BJ (cell line): Measurements from ENCODE around the gene FGD5. TPM values are rescaled to one million over a fixed set of nuclear protein-coding genes. Genes with fewer than 3 reads are reported as not detected.

ENCODE experiments used
- CTCF ChIA-PET: fragments of 350-600 bp; formaldehyde crosslinking; extraction: SDS; loops from one replicate; lab custom pipeline; 2021; ENCODE audit warnings: antibody characterized with exemption, inconsistent platforms; lab: Yijun Ruan, JAX
- POLR2A ChIA-PET: fragments of 300-600 bp; sonication (Branson Sonifier 250); formaldehyde crosslinking; extraction: SDS; loops from one replicate; lab custom pipeline; 2021; ENCODE audit warnings: antibody characterized with exemption; lab: Charles Lee
- DNase-seq: peaks from one replicate; pipeline ENCODE4 v3.0.0-alpha.2; 2011; ENCODE audit warnings: low read depth
- H3K27me3 ChIP-seq: 2 replicates; pipeline ENCODE4 v1.6.0; 2011; ENCODE audit warnings: low read length; ENCODE audit not compliant: control insufficient read depth, insufficient read depth
- H3K36me3 ChIP-seq: 2 replicates; pipeline ENCODE4 v1.5.1; 2011; ENCODE audit warnings: low read length; ENCODE audit not compliant: control insufficient read depth, insufficient read depth
- H3K4me3 ChIP-seq: 2 replicates; pipeline ENCODE4 v1.5.1; 2011; ENCODE audit warnings: low read depth, mild to moderate bottlenecking, control low read depth, low read length
- CTCF ChIP-seq: IDR thresholded peaks from 2 replicates; pipeline ENCODE4 v1.5.1; 2011; ENCODE audit warnings: low read depth, mild to moderate bottlenecking, control low read depth, inconsistent platforms, low read length, moderate library complexity; ENCODE audit not compliant: insufficient read depth
- polyA plus RNA-seq: library from polyadenylated mRNA; depleted of rRNA; stranded (reverse); fragments of >200 nt; gene quantifications from 2 replicates; pipeline ENCODE4 v1.2.3, GENCODE V29; 2011

Gene FGD5
- polyA plus RNA-seq, 1 experiment = not detected

- no peaks in the 10 kb centered on the region for H3K36me3 ChIP-seq
- H3K4me3 ChIP-seq = no peak overlapping the region
- peaks cover 1% of the 10 kb centered on the region for H3K27me3 ChIP-seq
- ChIA-PET POLR2A (no interaction called here), CTCF (interaction anchor here (1.2 kb wide), 1 partner anchor 290 kb away, joined by 3 read pairs; no protein-coding TSS in a partner anchor)
- DNase-seq = no peak
- TF ChIP-seq CTCF = no peak
Observed at GRCh38 chr3:14799146-14799545, 19.6 kb upstream of the FGD5 start.

GRCh38 chr3:14801031-14801430 is 17.7 kb upstream of the FGD5 start:
- H3K27me3 ChIP-seq = peaks cover 1% of the 10 kb centered on the region
- no peak for TF ChIP-seq CTCF
- ChIA-PET POLR2A (no interaction called here), CTCF (no interaction called here)
- H3K4me3 ChIP-seq = no peak overlapping the region
- no peak for DNase-seq
- no peaks in the 10 kb centered on the region for H3K36me3 ChIP-seq

GRCh38 chr3:14801668-14802380 is 16.9 kb upstream of the FGD5 start:
- ChIA-PET CTCF (no interaction called here), POLR2A (no interaction called here)

GRCh38 chr3:14802381-14802731 is 16.4 kb upstream of the FGD5 start:
- POLR2A ChIA-PET = no interaction called here
- DNase-seq = no peak
- CTCF ChIA-PET = no interaction called here
- TF ChIP-seq CTCF = no peak
- H3K36me3 ChIP-seq = no peaks in the 10 kb centered on the region
- H3K27me3 ChIP-seq = peaks cover 2% of the 10 kb centered on the region
- no peak overlapping the region for H3K4me3 ChIP-seq

More at GRCh38 chr3:14801668-14802380, 16.9 kb upstream of the FGD5 start:
- Histone ChIP-seq H3K4me3 (no peak overlapping the region), H3K27me3 (peaks cover 2% of the 10 kb centered on the region), H3K36me3 (no peaks in the 10 kb centered on the region)
- no peak for TF ChIP-seq CTCF
- no peak for DNase-seq

- TF ChIP-seq CTCF = no peak
- Histone ChIP-seq H3K27me3 (peaks cover 2% of the 10 kb centered on the region), H3K4me3 (no peak overlapping the region), H3K36me3 (no peaks in the 10 kb centered on the region)
- ChIA-PET CTCF (interaction anchor here (0.8 kb wide), 1 partner anchor 10 kb away, joined by 3 read pairs; no protein-coding TSS in a partner anchor), POLR2A (no interaction called here)
- no peak for DNase-seq
Observed at GRCh38 chr3:14803101-14803980, 15.4 kb upstream of the FGD5 start.
